NCI-H226 (cell line): ENCODE results near the gene ADCY5.

Experiments
- DNase-seq: peaks from one replicate; pipeline ENCODE4 v3.0.0-alpha.2; 2015

ADCY5 gene

DNA sequence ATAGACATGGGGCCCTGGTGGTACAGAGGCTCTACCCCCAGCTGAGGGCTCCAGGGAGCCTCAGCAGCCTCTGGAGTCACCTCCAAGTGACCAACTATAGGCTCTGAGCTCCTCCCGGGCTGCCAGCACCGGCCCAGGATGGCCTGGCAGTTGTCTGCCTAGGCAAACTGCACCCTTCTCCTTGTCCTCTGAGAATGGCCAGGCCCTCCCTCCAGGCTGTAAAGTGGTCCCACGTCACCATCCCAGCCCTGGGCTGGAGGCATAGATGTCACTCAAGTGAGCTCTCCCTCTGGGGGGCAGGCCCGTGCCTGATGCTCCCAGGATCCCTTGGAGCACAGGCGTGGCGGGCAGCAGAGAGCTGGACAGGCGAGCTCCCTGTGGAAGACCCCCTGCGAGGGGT, 127.1 kb downstream of the ADCY5 start:
- no peak for DNase-seq

GRCh38 chr3:123320221-123320620, 128.7 kb downstream of the ADCY5 start:
- no peak for DNase-seq

DNA sequence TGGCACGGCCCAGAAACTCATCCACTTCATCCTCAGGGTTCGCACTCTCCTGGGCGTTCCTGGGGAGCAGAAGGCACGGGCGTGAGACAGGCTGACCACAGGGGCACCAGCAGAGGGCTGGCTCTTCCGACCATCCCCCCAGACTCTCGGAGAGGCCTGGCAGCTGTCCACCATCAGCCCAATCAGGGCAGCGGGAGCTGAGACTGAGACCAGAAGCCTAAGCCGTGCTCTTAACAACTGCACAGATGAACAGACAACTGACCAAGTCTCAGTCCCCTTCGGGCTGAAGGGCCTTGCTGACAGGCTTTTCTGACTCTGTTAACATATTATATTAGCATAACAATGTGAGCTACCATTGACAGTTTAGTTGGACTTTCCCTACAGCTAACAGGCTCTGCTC, 129.1 kb downstream of the ADCY5 start:
- DNase-seq, result no peak

DNA sequence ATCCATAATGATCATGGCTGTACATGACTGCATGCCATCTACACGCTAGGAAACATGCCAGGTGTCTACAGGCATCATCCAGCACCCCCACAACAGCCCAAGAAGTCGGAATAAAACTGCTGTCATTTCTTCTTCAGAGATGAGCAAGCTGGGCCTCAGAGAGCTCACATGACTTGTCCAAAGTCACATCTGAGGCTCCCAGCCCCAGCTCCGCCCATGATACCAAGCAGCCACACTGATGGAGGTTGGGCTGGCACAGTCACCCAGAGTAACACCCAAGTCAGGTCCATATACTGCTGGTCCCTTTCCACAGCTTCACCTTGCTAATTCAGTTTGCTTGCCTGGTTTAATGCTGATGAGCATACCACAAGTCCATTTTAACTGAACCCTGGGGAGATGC, 130.5 kb downstream of the ADCY5 start:
- no peak for DNase-seq

DNA sequence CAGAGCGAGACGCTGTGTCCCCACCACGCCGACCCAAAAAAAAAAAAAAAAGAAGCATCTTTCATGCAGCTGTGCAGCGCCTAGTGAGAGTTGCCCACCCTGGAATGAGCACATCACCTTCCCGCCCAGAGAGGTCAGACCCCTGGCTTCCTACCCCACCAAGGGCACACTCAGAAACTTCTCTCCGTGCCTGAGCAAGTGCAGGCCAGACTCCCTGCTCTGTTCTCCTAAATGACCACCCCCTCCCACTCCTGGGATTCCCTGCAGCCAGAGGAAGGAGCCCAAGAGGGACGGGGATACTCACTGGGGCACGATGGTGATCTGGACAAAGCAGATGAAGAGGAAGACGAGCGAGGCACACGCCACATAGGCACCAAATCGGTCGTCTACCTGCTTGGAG, 131.2 kb downstream of the ADCY5 start:
- no peak for DNase-seq

- DNase-seq, result no peak
Measured at GRCh38 chr3:123315271-123315595, 133.7 kb downstream of the ADCY5 start.

DNA sequence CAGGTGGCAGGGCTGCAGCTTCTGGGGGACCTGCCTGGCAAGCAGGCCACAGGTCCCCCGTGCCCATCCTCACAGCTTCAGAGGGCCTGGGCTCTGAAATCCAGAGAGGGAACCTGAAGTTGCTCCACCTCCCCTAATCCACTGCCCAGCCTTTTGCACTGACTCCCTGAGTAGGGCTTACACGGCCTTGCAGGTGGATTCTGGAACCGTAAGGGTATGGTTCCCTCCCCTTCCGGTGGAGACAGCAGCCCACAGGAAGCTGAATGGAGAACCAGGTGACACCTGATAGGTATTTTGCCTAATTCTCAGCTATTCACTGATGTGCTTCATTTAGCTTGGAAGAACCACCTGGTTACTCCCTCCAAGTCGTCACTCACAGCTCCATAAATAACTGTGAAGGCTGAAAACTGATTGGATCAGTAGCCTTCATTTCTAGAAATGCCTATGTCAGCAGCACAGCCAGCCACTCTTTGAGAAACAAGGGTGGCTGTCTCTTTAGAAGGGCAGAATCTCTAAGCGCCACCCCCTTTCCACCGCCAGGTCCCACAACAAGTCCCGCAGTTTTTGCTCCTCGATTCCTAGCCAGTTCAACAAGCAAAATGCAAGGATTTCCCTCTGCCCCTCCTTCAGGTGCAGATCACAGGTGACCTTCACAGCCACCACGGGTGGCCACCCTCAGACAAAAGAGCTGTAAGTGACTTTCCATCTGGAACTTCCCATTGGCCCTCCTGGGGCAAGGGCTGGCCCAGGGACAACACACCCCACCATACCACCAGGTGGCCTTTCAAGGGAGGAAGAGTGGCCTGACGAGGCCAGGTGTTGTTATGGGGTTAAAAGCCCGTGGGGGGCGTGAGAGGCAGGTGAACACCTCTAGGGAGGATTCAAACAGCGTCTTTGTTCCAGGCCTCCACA, 134.3 kb downstream of the ADCY5 start:
- DNase-seq, result no peak

- DNase-seq, result no peak
Measured at GRCh38 chr3:123313889-123314288, 135.0 kb downstream of the ADCY5 start.

- no peak for DNase-seq
Measured at GRCh38 chr3:123312331-123313265, 136.3 kb downstream of the ADCY5 start.

DNA sequence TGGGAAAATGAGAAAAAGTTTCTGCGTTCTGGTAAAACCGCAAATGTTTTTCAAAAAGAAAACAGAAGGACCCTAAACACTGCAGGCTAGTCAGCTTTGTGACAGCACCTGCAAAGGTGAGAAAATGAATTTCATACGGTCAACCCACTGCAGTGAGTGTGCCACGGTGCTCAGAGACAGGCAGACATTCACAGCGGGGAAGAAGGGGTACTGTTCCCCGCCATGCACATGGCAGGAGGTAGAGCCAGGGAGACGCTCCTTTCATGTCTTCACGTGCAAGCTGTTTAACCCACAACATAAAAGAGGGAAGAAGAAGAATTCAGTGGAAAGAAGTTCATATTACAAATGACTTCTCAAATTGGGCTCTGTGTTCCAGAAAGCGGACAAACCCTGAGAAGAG, 137.7 kb downstream of the ADCY5 start:
- no peak for DNase-seq

- DNase-seq, result no peak
Measured at GRCh38 chr3:123310741-123311140, 138.1 kb downstream of the ADCY5 start.

DNA sequence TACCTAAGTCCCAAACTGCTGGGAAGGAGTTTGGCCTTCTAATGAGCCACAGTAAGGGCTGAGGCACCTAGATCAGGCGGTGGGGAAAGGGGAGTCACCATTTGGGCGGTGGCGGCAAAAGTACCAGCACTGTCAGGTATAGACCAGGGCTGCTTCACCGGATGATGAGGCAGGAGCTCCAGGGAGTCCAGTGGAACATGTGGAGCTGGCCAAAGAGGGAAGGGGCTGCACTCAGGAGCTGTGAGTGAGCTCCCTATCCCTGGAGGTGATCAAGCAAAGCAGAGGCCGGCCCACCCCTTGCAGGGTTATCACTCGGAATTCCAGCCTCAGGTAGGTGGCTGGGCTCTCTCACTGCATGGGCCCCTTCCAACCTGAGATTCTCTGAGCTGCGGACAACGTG, 138.7 kb downstream of the ADCY5 start:
- no peak for DNase-seq

DNA sequence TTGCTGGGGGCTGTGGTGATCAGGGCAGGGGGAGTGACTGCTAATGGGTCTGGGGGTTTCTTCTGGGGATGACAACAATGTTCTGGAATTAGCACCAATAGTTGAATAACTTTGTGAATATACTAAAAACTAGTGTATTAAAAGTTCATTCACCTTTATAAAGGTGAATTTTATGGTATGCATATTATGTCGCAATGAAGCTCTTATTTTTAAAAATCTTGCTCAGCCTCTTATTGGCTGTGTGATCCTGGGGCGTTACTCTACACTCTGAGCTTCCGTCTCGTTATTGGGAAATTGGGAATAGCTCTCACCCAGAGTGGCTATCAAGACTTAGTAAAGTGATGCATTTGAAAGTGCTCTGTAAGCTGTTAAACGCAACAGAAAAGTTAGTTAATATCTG, 141.8 kb downstream of the ADCY5 start:
- DNase-seq, result no peak

GRCh38 chr3:123305192-123305591, 143.7 kb downstream of the ADCY5 start:
- no peak for DNase-seq

DNA sequence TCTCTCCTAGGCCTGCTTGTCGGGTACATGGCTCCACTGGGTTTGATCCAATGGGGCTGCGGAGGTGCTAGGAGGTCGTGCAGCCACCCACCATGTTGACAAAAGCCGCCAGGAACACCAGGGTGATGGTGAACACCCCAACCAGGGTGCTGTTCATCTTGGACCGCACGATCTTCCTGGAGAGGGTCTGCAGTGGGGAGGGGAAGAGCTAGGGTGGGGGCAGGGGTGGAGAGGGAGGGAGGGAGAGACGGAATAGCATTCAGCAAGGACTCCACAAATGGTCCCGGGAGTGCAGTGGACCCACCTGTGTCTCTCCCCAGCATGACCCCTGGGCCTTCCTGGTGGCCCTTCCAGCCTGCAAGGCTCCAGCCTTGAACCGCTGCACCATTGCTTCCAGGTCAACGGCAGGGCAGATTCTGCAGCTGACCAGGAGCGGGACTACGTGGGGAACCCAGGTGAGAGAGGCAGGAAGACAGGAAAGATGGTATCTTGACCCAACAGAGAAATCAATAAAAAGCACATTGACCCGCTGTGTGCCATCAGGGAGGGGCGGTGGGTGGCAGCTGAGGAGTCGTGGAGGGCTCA, 144.8 kb downstream of the ADCY5 start:
- no peak for DNase-seq

- DNase-seq, result no peak
Measured at GRCh38 chr3:123302961-123303360, 145.9 kb downstream of the ADCY5 start.

- no peak for DNase-seq
Measured at GRCh38 chr3:123301331-123302184, 147.3 kb downstream of the ADCY5 start.

DNA sequence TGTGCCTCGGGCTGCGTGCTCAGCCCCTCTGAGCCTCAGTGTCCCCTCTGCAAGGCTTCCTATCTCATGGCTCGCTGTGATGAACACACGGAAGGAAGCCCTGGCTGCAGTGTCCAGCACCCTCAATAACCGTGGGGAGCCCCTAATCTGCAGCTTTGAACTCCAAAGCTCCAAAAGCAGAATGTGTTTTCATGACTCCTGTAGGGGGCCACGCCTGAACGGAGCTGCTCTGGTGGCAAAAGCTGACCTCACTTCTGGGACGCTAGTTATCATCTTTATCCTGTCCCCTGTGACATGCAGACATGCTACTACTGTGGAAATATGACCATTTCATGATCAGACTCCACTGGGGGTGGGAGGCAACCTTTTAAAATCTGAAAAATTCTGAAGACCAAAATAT, 148.3 kb downstream of the ADCY5 start:
- DNase-seq, result no peak

DNA sequence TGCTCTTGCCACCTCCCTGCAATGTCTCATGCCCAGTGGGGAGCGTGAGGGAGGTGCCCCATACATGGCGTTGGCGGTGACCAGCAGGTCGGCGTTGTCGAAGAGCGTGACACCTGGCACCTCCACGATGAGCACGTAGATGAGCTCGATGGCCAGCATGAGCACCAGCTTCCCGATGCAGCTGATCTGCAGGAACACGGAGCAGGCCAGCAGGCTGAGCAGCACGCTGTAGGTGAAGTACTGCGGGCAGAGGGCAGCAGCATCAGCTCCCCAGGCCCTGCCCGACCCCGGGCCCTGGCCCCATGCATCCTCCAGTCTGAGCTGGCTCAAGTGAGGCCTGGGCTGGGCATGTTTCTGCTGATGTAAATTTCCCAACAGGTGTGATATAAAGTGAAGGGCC, 148.8 kb downstream of the ADCY5 start:
- DNase-seq, result no peak

- DNase-seq, result no peak
Measured at GRCh38 chr3:123299581-123299980, 149.3 kb downstream of the ADCY5 start.

- DNase-seq, result no peak
Measured at GRCh38 chr3:123298903-123299302, 150.0 kb downstream of the ADCY5 start.

GRCh38 chr3:123297627-123297899, 151.3 kb downstream of the ADCY5 start:
- DNase-seq, result no peak
